ENCODE data around the gene USPL1.

DNA sequence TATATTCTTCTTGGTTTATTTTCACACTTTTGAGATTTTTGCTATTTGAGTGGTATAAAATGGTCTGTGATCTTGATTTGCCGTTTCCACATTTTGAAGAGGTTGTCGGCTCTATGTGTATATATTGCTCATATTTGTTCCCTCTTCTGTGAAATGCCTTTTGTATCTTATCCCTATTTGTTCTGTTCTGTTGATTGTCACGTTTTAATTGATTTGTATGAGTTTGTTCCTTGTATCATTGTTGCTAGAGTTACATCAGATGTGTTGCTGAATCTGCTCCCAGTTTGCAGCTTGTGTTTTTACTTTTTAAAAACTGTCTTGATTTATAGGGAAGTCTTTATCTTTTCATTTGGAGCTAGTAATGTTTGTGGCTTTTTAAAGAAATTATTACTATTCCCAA lies 17.1 kb downstream of the USPL1 start:
- no peak for TF ChIP-seq POLR2A (IDR thresholded peaks at IDR 0.05)
- TF ChIP-seq, protein P1, sequence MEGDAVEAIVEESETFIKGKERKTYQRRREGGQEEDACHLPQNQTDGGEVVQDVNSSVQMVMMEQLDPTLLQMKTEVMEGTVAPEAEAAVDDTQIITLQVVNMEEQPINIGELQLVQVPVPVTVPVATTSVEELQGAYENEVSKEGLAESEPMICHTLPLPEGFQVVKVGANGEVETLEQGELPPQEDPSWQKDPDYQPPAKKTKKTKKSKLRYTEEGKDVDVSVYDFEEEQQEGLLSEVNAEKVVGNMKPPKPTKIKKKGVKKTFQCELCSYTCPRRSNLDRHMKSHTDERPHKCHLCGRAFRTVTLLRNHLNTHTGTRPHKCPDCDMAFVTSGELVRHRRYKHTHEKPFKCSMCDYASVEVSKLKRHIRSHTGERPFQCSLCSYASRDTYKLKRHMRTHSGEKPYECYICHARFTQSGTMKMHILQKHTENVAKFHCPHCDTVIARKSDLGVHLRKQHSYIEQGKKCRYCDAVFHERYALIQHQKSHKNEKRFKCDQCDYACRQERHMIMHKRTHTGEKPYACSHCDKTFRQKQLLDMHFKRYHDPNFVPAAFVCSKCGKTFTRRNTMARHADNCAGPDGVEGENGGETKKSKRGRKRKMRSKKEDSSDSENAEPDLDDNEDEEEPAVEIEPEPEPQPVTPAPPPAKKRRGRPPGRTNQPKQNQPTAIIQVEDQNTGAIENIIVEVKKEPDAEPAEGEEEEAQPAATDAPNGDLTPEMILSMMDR (IDR thresholded peaks at IDR 0.05) = no peak
- TF ChIP-seq POLR2AphosphoS5 (IDR thresholded peaks at IDR 0.05) = no peak
